LHCN-M2 (cell line): ENCODE results near the gene MCTS1. TPM values are rescaled to one million over a fixed set of nuclear protein-coding genes. Genes with fewer than 3 reads are reported as not detected.
"Not testable (repeated sequence)": the region's sequence is repeated elsewhere in the genome, so short reads cannot be mapped to it uniquely, and the experiment has no call there.

Source experiments
- DNase-seq: peaks from one replicate; pipeline ENCODE4 v3.0.0-alpha.2; 2012; ENCODE audit warnings: low read depth
- total RNA-seq: library from RNA; depleted of rRNA; stranded (reverse); fragments of >200 nt; gene quantifications from 2 replicates; pipeline ENCODE4 v1.2.3, GENCODE V29; 2014; rRNA removed

MCTS1 gene
- total RNA-seq, 1 experiment from 2014 or later = 58.8 TPM

DNA sequence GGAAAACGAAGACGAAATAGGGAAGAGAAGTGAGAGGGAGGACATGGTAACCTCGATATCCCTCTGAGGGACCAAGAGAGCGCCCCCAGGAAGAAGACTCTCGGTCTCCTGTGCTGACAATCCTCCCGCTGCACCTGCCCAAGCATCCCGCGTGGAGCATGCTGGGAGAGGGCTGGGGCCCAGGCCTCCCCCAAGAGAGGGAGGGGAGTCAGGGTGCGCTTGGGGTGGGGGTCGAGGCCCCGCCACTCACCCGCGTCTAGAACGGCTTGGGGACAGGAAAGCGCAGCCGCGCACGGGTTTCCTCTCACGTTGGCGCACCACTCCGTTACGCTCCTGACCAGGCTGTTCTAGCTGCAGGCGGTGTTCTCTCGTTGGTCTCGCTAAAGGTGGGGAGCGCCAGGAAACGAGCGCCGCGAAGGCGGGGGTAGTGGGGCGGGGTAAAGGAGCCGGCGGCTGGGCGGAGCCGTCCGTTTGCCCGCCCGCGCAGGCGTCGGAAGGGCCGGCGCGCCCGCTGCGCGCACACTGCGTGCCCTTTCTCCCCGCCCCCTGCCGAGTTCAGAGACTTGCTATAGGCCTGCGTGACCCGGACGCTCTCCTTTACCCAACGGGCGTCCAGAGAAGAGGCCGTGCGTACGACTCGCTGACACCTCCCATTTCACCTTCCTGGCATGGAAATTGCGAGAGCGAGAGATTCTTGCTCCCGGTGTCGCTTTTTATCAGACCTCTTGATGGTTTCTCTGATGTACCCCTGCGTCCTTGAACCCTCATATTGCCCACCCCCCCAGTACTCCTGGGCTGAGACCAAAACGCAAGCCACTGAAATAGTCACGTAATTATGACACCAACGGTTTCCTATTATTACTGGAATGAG is 26.0 kb downstream of the MCTS1 start, which contains the start of gene C1GALT1C1:
C1GALT1C1 (minus strand) TSS at position 388 of the 871 bp plus-strand sequence. CDS start 2,888 bp downstream, outside the sequence.
- peak; percentile 89 for DNase-seq

DNA sequence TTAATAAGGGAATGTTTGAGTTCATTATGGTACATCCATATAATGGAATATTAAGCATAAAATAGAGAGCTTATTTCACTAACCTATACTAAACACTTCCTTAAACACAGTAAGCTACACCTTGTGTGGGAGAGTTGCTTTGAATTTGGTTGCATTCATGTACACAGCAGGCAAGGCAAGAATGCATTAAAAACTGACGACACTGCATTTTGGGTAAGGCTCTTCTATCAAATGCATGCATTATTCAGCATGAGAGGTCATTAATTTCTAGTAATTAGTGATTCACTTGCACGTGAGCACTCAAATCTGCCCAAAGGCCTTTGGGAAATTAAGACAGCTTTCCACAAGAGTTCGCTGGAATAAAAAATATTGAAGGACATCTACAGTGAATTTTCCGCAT is 34.7 kb downstream of the MCTS1 start:
- no peak for DNase-seq

DNA sequence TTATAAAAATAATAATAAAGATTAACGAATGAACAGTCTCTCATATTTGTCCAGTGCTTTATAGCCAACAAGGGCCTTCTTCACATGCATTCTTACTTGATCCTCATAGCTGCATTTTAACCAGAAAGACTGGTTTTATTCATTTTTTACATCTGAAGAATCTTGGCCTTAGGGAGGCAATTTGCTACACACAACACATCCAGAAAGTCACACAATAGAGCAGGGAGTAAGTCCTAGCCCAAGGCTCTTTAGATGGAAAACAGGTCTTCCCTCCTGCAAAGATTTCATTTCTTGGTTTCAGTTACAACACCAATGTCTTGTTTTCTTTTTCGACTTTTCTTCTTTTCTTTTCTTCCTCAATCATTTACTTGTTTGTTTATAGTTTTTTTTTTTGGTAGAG is 39.0 kb downstream of the MCTS1 start:
- DNase-seq = no peak

DNA sequence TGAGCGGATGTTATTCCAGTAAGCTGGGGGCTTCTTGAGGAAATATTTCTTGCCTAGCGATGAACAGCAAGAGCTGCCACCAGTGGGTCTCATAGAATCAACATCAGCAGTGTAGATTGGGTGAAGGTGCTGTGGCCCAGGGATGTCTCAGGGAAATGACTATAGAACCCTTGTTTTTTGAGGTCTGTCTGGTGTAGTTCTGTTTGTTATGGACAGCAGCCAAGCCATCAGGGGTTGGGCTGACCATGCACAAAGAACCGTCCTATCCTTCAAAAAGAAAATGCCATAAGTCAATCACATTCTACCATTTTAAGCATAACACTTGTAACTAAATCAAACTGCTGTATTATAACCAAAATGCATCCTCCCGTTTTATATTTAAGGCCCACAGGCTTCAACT is 43.2 kb downstream of the MCTS1 start:
- DNase-seq = peak; percentile 30

DNA sequence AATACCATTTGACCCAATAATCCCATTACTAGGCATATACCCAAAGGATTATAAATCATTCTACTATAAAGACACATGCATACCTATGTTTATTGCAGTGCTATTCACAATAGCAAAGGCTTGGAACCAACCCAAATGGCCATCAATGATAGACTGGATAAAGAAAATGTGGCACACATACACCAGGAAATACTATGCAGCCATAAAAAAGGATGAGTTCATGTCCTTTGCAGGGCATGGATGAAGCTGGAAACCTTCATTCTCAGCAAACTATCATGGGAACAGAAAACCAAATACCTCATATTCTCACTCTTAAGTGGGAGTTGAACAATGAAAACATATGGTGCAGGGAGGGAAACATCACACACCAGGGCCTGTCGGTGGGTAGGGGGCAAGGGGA is 48.4 kb downstream of the MCTS1 start:
- not testable (repeated sequence) for DNase-seq

DNA sequence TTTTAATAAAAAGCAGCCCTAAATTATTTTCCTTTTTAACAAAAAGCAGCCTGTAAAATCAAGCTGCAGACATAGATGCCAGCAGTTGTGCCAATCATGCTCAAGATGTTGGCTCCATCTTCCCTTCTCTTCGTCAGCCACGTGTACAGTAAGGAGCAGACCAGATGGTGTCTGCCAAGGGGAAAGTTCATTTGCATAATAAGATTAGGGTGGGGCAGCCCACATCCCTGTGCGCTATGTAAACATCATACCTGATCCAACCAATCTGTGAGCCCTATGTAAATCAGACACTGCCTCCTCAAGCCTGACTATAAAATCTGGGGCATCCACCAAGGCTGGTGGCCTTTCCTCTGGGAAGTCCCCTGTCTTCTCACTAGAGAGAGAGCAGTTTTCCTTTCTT is 49.1 kb downstream of the MCTS1 start:
- DNase-seq = no peak

DNA sequence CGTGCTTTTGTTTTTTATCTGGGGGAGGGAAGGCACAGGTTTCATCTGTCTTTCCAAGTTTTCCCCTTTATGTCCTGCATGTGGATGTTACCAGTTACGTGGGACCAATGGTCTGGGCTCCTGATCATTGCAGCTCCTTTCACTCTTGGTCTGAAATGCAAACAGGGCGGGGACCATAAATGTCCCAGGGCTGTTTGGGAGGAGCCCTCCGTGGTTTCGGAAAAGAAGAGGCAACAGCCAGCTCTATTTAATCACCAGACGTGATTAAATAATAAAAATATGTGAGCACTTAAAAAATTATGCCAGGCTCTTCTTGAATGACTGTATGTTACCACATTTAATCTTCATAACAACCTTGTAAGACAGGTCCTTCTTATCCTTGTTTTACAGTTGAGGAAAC is 56.7 kb downstream of the MCTS1 start:
- no peak for DNase-seq

Other genes starting within 250 kb of the MCTS1 start
- gene ATP1B4, start 242.0 kb upstream of the MCTS1 start, total RNA-seq = not detected in 2 replicates
- 121 and 139 TPM in 2 replicates for gene LAMP2, start 134.8 kb upstream of the MCTS1 start, total RNA-seq
- 50.5 and 55.9 TPM in 2 replicates for gene CUL4B, start 43.1 kb upstream of the MCTS1 start, total RNA-seq
- gene C1GALT1C1, start 26.0 kb downstream of the MCTS1 start, total RNA-seq = 30.6 and 33.2 TPM in 2 replicates